GM20431 (cell line): Measurements from ENCODE around the gene ARMC3.
"Not testable (repeated sequence)": the region's sequence is repeated elsewhere in the genome, so short reads cannot be mapped to it uniquely, and the experiment has no call there.

Experiments
- in situ Hi-C: fragments of 300-500 bp; cut with MseI, MboI; formaldehyde crosslinking; loops from one replicate; pipeline ENCODE4 v1.15.0; 2020; ENCODE audit warnings: low sequenced_read_pairs; ENCODE audit not compliant: unreplicated experiment

The ARMC3 gene

GRCh38 chr10:22915314-22915713 lies 12.5 kb upstream of the ARMC3 start:
- in situ Hi-C loops = no loop called here

GRCh38 chr10:22925088-22925487 lies 2.8 kb upstream of the ARMC3 start:
- in situ Hi-C loops = no loop called here

- in situ Hi-C loops = no loop called here
Measured at GRCh38 chr10:22927166-22927565, 687 bp upstream of the ARMC3 start.

GRCh38 chr10:22929053-22929452 lies 1.2 kb downstream of the ARMC3 start:
- in situ Hi-C loops = not testable (repeated sequence)

- in situ Hi-C loops = no loop called here
Measured at GRCh38 chr10:22931948-22932347, 4.1 kb downstream of the ARMC3 start.

GRCh38 chr10:22932626-22933370 lies 4.9 kb downstream of the ARMC3 start:
- in situ Hi-C loops = no loop called here

GRCh38 chr10:22934726-22935125 lies 6.9 kb downstream of the ARMC3 start:
- in situ Hi-C loops = no loop called here

- in situ Hi-C loops = no loop called here
Measured at GRCh38 chr10:22942437-22942836, 14.6 kb downstream of the ARMC3 start.

GRCh38 chr10:22945934-22946673 lies 18.3 kb downstream of the ARMC3 start:
- in situ Hi-C loops = no loop called here

- in situ Hi-C loops = no loop called here
Measured at GRCh38 chr10:22954970-22955369, 27.1 kb downstream of the ARMC3 start.

- in situ Hi-C loops = no loop called here
Measured at GRCh38 chr10:22958338-22958737, 30.5 kb downstream of the ARMC3 start.

- in situ Hi-C loops = no loop called here
Measured at GRCh38 chr10:22959292-22959691, 31.4 kb downstream of the ARMC3 start.

GRCh38 chr10:22959950-22960349 lies 32.1 kb downstream of the ARMC3 start:
- in situ Hi-C loops = no loop called here

GRCh38 chr10:22962817-22963216 lies 35.0 kb downstream of the ARMC3 start:
- in situ Hi-C loops = no loop called here

- in situ Hi-C loops = no loop called here
Measured at GRCh38 chr10:22969704-22970103, 41.9 kb downstream of the ARMC3 start.

GRCh38 chr10:22976534-22976933 lies 48.7 kb downstream of the ARMC3 start:
- in situ Hi-C loops = loop anchor here (25.0 kb wide), 2 partner anchors 539 to 964 kb away; partner anchors contain the start of gene DNAJC1

GRCh38 chr10:22977751-22978150 lies 49.9 kb downstream of the ARMC3 start:
- in situ Hi-C loops = loop anchor here (25.0 kb wide), 2 partner anchors 540 to 965 kb away; partner anchors contain the start of gene DNAJC1

- in situ Hi-C loops = loop anchor here (25.0 kb wide), 2 partner anchors 541 to 966 kb away; partner anchors contain the start of gene DNAJC1
Measured at GRCh38 chr10:22978287-22978686, 50.4 kb downstream of the ARMC3 start.

- in situ Hi-C loops = loop anchor here (25.0 kb wide), 2 partner anchors 542 to 967 kb away; partner anchors contain the start of gene DNAJC1
Measured at GRCh38 chr10:22978918-22979317, 51.1 kb downstream of the ARMC3 start.

- in situ Hi-C loops = loop anchor here (10.0 to 25.0 kb wide), 3 partner anchors 416 to 969 kb away; partner anchors contain the start of gene DNAJC1
Measured at GRCh38 chr10:22980822-22981221, 53.0 kb downstream of the ARMC3 start.

- in situ Hi-C loops = loop anchor here (10.0 to 25.0 kb wide), 3 partner anchors 419 to 972 kb away; partner anchors contain the start of gene DNAJC1
Measured at GRCh38 chr10:22984066-22984465, 56.2 kb downstream of the ARMC3 start.
